Duodenal mucosa (tissue), 2 donors: ENCODE measurements around the gene ADGRL2.

ENCODE experiments used
- H3K27ac ChIP-seq: one replicate; pipeline ENCODE4 v1.7.0; 2013; ENCODE audit warnings: low read depth, low read length
- H3K27me3 ChIP-seq, 2 donors: one replicate each; pipeline ENCODE4 v1.7.0; 2013; ENCODE audit warnings: low read length in 2 of 2, control low read depth in 1 of 2; ENCODE audit not compliant: insufficient read depth in 2 of 2, control insufficient read depth in 1 of 2
- H3K36me3 ChIP-seq, 2 donors: one replicate each; pipeline ENCODE4 v1.7.0; 2013; ENCODE audit warnings: low read length in 2 of 2, control low read depth in 1 of 2; ENCODE audit not compliant: insufficient read depth in 2 of 2, control insufficient read depth in 1 of 2
- H3K4me1 ChIP-seq, 2 donors: one replicate each; pipeline ENCODE4 v1.7.0; 2013; ENCODE audit warnings: low read length in 2 of 2, control low read depth in 1 of 2; ENCODE audit not compliant: insufficient read depth in 2 of 2, control insufficient read depth in 1 of 2
- H3K4me3 ChIP-seq, 2 donors: one replicate each; pipeline ENCODE4 v1.7.0; 2013; ENCODE audit warnings: low read length in 2 of 2, low read depth in 1 of 2
- H3K9ac ChIP-seq, 2 donors: one replicate each; pipeline ENCODE4 v1.7.0; 2013; ENCODE audit warnings: low read length in 2 of 2, low read depth in 1 of 2
- H3K9me3 ChIP-seq, 2 donors: one replicate each; pipeline ENCODE4 v1.7.0; 2013; ENCODE audit warnings: low read length in 2 of 2, control low read depth in 1 of 2; ENCODE audit not compliant: control insufficient read depth in 1 of 2

The ADGRL2 gene

GRCh38 chr1:81824759-81825158 is 24.0 kb downstream of the ADGRL2 start:
- H3K4me3 ChIP-seq: no peak overlapping the region

GRCh38 chr1:81827942-81828341 is 27.2 kb downstream of the ADGRL2 start:
- Histone ChIP-seq H3K9me3 (no peaks in the 10 kb centered on the region), H3K4me3 (no peak overlapping the region), H3K36me3 (no peaks in the 10 kb centered on the region), H3K27ac (no peak overlapping the region), H3K27me3 (no peaks in the 10 kb centered on the region), H3K9ac (no peak overlapping the region), H3K4me1 (no peaks in the 10 kb centered on the region)

More at GRCh38 chr1:81824759-81825158, 24.0 kb downstream of the ADGRL2 start:
- no peaks in the 10 kb centered on the region for H3K9me3 ChIP-seq
- H3K36me3 ChIP-seq: no peaks in the 10 kb centered on the region
- H3K27me3 ChIP-seq: no peaks in the 10 kb centered on the region
- no peaks in the 10 kb centered on the region for H3K4me1 ChIP-seq
- H3K9ac ChIP-seq: no peak overlapping the region
- H3K27ac ChIP-seq: no peak overlapping the region

- no peaks in the 10 kb centered on the region for H3K36me3 ChIP-seq
- H3K4me1 ChIP-seq: no peaks in the 10 kb centered on the region
Observed at GRCh38 chr1:81832573-81832972, 31.8 kb downstream of the ADGRL2 start.

GRCh38 chr1:81833722-81834121 is 33.0 kb downstream of the ADGRL2 start:
- Histone ChIP-seq H3K9me3 (no peaks in the 10 kb centered on the region), H3K27ac (no peak overlapping the region), H3K27me3 (no peaks in the 10 kb centered on the region), H3K36me3 (no peaks in the 10 kb centered on the region), H3K4me3 (no peak overlapping the region), H3K9ac (no peak overlapping the region), H3K4me1 (no peaks in the 10 kb centered on the region)

More at GRCh38 chr1:81832573-81832972, 31.8 kb downstream of the ADGRL2 start:
- no peaks in the 10 kb centered on the region for H3K9me3 ChIP-seq
- no peak overlapping the region for H3K27ac ChIP-seq
- no peak overlapping the region for H3K9ac ChIP-seq
- H3K4me3 ChIP-seq: no peak overlapping the region
- no peaks in the 10 kb centered on the region for H3K27me3 ChIP-seq

- H3K36me3 ChIP-seq: no peaks in the 10 kb centered on the region
- no peaks in the 10 kb centered on the region for H3K9me3 ChIP-seq
- no peak overlapping the region for H3K27ac ChIP-seq
- no peaks in the 10 kb centered on the region for H3K4me1 ChIP-seq
- H3K27me3 ChIP-seq: no peaks in the 10 kb centered on the region
- no peak overlapping the region for H3K4me3 ChIP-seq
- no peak overlapping the region for H3K9ac ChIP-seq
Observed at GRCh38 chr1:81834268-81834667, 33.5 kb downstream of the ADGRL2 start.

GRCh38 chr1:81834921-81835698 is 34.4 kb downstream of the ADGRL2 start:
- Histone ChIP-seq H3K27ac (no peak overlapping the region), H3K4me3 (no peak overlapping the region), H3K27me3 (no peaks in the 10 kb centered on the region), H3K9me3 (no peaks in the 10 kb centered on the region), H3K36me3 (no peaks in the 10 kb centered on the region), H3K4me1 (no peaks in the 10 kb centered on the region), H3K9ac (no peak overlapping the region)

GRCh38 chr1:81836007-81836626 is 35.4 kb downstream of the ADGRL2 start:
- no peak overlapping the region for H3K4me3 ChIP-seq
- no peaks in the 10 kb centered on the region for H3K4me1 ChIP-seq
- no peak overlapping the region for H3K9ac ChIP-seq
- H3K27ac ChIP-seq: no peak overlapping the region
- H3K27me3 ChIP-seq: no peaks in the 10 kb centered on the region
- no peaks in the 10 kb centered on the region for H3K36me3 ChIP-seq
- H3K9me3 ChIP-seq: no peaks in the 10 kb centered on the region

- H3K9ac ChIP-seq: no peak overlapping the region
- H3K27me3 ChIP-seq: no peaks in the 10 kb centered on the region
- H3K9me3 ChIP-seq: no peaks in the 10 kb centered on the region
- H3K36me3 ChIP-seq: no peaks in the 10 kb centered on the region
- H3K4me1 ChIP-seq: no peaks in the 10 kb centered on the region
- H3K4me3 ChIP-seq: no peak overlapping the region
- H3K27ac ChIP-seq: no peak overlapping the region
Observed at GRCh38 chr1:81838600-81839218, 38.0 kb downstream of the ADGRL2 start.

GRCh38 chr1:81840805-81841204 is 40.1 kb downstream of the ADGRL2 start:
- Histone ChIP-seq H3K4me3 (no peak overlapping the region), H3K27ac (no peak overlapping the region), H3K36me3 (no peaks in the 10 kb centered on the region), H3K9me3 (no peaks in the 10 kb centered on the region), H3K9ac (no peak overlapping the region), H3K27me3 (no peaks in the 10 kb centered on the region), H3K4me1 (no peaks in the 10 kb centered on the region)

GRCh38 chr1:81841795-81842194 is 41.1 kb downstream of the ADGRL2 start:
- Histone ChIP-seq H3K4me3 (no peak overlapping the region), H3K36me3 (no peaks in the 10 kb centered on the region), H3K9me3 (no peaks in the 10 kb centered on the region), H3K27ac (no peak overlapping the region), H3K9ac (no peak overlapping the region), H3K27me3 (no peaks in the 10 kb centered on the region), H3K4me1 (no peaks in the 10 kb centered on the region)
